Testis (tissue), 2 donors: ENCODE data around the gene NLGN1.

ENCODE experiments used
- CTCF ChIP-seq, 3 experiments: fragments of 450-650 bp in 2 of 3; fragments of 200-600 bp in 1 of 3; sonication (generic) in 1 of 3; IDR thresholded peaks; one replicate each; pipeline ENCODE4 v1.5.1; 2016 to 2019; ENCODE audit warnings: antibody characterized with exemption in 3 of 3, mild to moderate bottlenecking in 2 of 3, moderate library complexity in 1 of 3
- POLR2A ChIP-seq: fragments of 450-650 bp; IDR thresholded peaks from one replicate; pipeline ENCODE4 v1.6.1; 2017; ENCODE audit warnings: antibody characterized with exemption, mild to moderate bottlenecking, moderate library complexity

- TF ChIP-seq CTCF (IDR thresholded peaks at IDR 0.05) = no peak
- TF ChIP-seq POLR2A = no peak
Observed at GRCh38 chr3:173676094-173676493, 278.6 kb downstream of the NLGN1 start.
